ENCODE data around the gene ODF4.
"Not testable (repeated sequence)": the region's sequence is repeated elsewhere in the genome, so short reads cannot be mapped to it uniquely, and the experiment has no call there.

Gene ODF4

DNA sequence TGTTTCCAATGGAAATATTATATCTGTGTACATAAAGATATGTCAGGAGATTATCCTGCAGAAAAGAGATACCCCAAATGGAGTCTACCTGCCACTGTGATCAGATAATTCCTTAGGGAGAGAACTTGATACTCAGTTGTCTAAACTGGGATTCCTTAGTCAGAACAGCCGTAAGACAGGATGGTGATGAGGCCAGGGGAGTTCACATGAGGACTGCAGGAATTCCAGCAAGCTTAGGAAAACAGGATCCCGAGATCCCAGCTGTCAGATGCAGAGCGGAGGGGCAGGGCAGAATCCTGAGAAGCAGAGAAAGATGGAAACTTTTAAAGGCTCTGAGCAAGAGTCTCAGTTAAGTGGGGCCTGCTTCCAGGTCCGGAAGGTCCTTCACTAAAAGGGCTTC, 32.1 kb downstream of the ODF4 start:
- no peak for DNase-seq

DNA sequence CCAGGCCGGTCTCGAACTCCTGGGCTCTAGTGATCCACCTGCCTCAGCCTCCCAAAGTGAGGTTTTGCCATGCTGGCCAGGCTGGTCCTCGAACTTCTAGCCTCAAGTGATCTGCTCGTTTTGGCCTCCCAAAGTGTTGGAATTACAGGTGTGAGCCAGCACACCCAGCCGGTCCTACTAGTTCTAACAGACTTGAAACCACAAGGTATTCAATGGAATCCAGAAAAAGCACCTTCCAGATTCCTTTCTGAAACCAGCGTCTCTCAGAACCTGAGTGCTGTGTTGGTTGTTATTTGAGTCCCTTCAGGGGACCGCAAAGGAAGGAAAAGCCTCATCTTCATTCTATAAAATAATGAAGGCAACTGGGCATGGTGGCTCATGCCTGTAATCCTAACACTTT, 32.8 kb downstream of the ODF4 start:
- DNase-seq: no peak

- DNase-seq: not testable (repeated sequence)
These were observed 34.2 kb downstream of the ODF4 start for GRCh38 chr17:8373856-8374255.

- no peak for DNase-seq
These were observed 36.2 kb downstream of the ODF4 start for GRCh38 chr17:8375738-8376259.

- peak; percentile 84 for DNase-seq
These were observed 36.8 kb downstream of the ODF4 start, which contains the start of gene KRABD2 for GRCh38 chr17:8376271-8377067. Gene KRABD2, minus strand, starts transcription at chr17:8376704.

GRCh38 chr17:8377422-8377821, 37.8 kb downstream of the ODF4 start:
- DNase-seq: no peak

- DNase-seq: not testable (repeated sequence)
These were observed 38.5 kb downstream of the ODF4 start for GRCh38 chr17:8378117-8378516.

DNA sequence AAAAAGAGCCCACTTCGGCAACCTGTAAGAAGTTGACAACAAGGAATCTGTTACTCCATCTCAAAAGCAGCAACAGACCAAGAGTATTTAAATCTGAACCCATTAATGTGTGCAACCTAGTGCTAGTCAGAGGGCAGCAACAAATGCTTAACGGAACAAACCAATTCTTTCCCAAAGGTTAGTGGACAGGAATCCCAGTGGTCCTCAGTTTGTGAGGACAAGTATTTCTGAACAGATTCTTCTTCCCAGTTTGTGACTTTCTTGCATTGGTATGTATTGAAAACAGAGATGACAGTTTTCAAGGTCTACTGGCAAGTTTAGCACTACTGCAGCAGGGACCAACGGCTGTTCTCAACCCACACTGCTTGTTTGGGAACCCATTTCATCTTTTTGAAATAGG, 40.4 kb downstream of the ODF4 start:
- no peak for DNase-seq

DNA sequence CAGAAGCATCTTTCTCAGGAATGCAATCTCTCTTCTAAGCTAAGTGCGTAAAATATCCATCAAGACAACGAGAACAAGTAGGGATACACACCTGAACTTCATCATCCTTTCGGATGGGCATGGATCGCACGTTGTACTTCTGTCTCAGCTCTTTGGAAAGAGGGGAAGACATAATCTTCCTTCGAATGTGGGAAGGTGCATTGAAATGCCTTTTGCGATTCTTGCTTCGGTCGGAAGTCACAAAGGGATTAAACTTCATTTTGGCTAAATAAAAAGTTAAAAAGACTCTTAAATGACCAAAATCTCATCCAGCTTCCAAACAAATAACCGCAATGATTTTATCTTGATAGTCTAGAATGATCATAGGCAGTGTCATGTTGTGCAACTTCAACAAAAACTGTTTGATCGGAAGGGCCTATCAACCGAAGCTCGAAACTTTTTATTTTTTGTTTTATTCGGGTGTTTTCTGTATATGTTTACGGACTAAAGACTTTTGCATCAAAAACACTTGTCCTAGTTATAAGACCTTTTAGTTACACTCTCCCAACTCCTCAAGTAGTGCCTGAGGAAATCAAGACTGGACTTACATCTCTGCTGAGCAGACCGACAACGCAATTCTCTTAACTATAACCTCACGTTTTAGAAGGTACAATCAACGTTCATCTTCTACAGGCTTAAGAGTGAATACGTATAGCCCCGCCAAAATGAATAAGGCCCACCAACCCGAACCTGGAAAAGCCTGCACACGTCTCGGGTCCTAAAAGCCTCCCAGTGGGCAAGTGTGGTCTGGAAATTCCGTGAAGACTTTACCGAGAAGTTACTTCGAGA, 42.6 kb downstream of the ODF4 start:
- DNase-seq: no peak

GRCh38 chr17:8382880-8383142, 43.2 kb downstream of the ODF4 start:
- DNase-seq: no peak

DNA sequence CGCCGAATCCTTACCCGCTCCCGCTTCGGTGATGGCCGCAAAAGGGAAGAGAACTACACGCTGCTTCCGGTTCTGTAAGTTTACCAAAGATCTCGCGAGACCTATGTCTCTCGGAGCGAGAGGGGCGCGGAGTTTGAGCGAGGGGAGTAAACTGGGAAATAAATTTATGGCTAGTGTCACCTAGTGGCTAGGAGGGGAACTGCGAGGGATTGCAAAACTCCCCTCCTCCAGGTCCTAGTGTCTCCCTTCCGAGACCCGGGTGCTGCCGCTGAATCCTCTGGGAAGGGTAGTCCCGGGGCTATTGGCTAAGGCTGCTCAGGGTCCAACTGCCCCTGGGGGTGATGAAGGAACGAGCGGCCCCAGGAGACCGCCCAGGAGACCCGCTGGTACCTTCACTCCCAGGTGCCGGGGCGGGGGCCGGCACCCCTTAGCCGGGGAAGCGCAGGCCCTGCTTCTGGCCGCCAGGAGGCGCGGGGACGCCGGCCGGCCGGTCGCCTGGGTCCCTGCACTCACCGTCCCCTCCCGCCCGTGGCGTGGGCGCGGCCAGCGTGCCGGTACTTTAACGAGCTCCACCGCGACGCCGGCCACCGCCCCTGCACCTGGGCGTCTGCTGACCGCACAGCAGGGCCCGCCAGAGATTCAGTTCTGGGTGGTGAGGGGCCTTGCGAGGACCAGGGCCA, 43.6 kb downstream of the ODF4 start, which contains the start of gene RPL26:
RPL26 (minus strand) TSS at position 51 of the 680 bp plus-strand sequence. CDS start 883 bp downstream, outside the sequence.
- peak; percentile 93 for DNase-seq

DNA sequence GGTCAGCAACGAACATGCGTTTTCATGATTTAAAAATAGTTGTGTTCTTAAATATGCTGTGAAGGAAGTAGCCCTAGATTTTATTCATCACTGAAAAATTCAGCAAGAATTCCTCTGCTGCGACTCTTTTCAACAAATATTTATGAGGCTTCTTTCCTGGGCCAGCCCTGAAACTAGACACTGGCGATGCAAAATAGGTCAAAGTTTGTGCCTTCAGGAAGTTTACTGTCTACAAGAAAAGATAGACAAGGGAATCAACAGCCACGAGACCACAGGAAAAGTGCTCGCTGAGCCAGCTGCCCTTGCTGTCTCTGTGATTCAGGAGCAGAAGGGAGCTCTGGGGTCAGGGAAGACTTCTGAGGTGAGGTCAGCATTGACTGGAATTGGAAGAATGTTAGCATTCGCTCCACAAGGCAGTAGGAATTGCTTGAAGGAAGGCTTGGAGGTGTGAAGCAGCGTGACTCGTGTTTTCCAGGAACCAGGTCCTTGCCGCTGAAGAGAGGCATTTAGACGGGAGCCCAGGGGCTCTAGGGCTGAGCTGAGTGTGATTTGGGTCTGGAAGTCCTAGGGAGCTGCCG, 45.2 kb downstream of the ODF4 start:
- no peak for DNase-seq

DNA sequence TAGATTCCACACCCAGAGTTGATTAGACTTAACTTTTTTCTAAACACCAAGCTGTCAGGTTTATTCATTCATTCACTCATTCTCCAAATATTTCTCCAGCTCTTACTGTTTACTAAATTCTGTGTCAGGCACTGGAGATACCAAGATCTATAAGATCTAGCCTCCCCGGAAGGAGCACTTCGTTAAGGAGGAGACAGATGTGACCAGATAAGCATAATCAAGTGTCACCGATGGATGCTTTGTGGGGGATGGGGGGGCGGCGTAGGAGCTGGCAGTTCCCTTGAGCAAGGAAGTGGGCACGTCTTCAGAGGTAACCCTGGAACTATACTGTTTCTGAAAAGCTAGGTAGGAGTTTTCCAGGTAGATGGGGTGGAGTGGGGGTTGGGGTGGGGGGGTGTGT, 47.2 kb downstream of the ODF4 start:
- no peak for DNase-seq

DNA sequence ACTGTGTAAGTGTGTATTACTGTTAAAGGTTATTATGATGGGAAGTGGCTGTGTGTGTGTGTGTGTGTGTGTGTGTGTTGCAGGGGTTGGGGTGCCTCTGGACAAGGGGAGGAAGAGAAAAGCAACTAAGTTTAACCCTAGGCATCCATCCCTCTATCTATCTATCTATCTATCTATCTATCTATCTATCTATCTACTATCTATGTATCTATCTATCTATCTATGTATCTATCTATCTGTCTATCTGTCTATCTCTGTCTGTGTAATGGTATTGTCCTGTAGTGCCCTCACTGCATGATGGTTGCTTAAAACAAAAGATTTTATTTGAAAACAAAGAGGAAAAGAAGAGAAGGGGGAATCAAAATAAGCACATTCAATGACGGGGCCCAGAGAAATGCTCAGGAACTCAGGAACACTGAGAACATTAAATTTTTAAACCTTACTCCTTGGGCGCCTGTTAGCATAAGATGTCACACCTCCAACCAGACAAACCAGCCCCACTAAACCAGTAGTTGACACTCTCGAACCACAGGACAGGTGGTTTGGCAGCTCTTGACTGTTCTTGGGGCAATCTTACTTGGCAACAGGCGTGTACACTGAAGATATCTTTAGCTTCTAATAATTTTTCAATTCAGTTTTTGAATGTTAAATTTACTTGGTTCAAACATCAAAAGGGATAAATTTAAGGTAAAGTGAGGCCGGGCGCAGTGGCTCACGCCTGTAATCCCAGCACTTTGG, 48.4 kb downstream of the ODF4 start:
- DNase-seq: no peak

GRCh38 chr17:8391711-8392110, 52.1 kb downstream of the ODF4 start:
- DNase-seq: no peak

- no peak for DNase-seq
These were observed 52.6 kb downstream of the ODF4 start for GRCh38 chr17:8392274-8392673.

DNA sequence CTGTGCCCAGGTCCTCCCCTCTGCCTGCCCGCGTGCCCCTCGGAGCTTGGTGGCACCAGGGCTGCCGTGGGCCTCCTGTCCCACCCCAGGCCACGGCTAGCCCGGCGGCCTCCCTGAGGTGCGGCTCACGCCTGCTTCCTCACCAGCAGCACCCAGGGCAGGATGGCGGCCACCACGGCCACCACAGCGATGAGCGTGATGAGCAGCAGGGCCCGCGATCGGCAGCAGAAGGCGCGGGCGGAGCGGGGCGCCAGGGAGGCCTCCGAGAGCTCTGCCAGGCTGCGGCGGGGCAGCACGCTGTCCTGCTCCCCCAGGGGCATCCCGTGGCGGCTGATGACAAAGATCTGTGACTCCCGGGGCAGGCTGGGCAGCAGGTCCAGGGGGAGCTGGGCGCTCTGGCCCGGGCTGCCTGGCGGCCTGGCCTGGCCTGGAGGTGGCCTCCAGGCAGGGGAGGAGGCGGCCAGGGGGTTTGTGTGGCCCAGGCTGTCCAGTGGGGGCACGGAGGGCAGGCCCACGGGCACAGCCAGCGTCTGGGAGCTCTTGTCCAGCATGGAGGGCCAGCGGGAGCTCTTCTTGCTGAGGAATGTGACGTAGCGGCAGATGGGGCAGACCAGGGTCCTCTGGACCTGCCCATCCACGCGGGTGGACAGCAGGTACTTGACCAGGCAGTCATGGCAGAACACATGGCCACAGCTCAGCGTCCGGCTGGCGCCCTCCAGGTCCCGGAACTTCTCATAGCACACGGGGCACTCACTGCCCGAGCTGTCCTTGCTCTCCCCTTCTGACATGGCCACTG, 53.2 kb downstream of the ODF4 start:
- DNase-seq: no peak

- DNase-seq: no peak
These were observed 54.0 kb downstream of the ODF4 start for GRCh38 chr17:8393470-8394231.

DNA sequence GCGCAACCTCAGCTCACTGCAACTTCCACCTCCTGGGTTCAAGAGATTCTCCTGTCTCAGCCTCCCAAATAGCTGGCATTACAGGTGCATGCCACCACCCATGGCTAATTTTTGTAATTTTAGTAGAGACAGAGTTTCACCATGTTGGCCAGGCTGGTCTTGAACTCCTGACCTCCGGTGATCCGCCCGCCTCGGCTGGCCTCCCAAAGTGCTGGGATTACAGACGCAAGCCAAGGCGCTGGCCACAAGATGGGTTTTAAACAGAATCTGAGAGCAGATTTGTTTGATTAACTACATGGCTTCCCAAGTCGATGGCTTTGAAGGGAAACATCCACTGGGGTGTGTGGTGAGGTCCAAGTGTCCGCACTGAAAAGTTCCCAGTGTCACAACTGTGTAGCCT, 54.9 kb downstream of the ODF4 start:
- DNase-seq: not testable (repeated sequence)
